Muscle layer of colon (tissue), 2 donors: ENCODE measurements around the gene LITAFD.

Experiments
- H3K27ac ChIP-seq: one replicate; pipeline ENCODE4 v1.7.0; 2013; ENCODE audit warnings: low read depth, mild to moderate bottlenecking, low read length, moderate library complexity
- H3K27me3 ChIP-seq, 2 donors: one replicate each; pipeline ENCODE4 v1.7.0; 2013; ENCODE audit warnings: low read length in 2 of 2, mild to moderate bottlenecking in 2 of 2; ENCODE audit not compliant: insufficient read depth in 2 of 2, control insufficient read depth in 1 of 2
- H3K36me3 ChIP-seq: one replicate; pipeline ENCODE4 v1.7.0; 2013; ENCODE audit warnings: mild to moderate bottlenecking, low read length; ENCODE audit not compliant: insufficient read depth
- H3K4me1 ChIP-seq: one replicate; pipeline ENCODE4 v1.7.0; 2013; ENCODE audit warnings: mild to moderate bottlenecking, low read length; ENCODE audit not compliant: insufficient read depth
- H3K4me3 ChIP-seq, 2 donors: one replicate each; pipeline ENCODE4 v1.7.0; 2013; ENCODE audit warnings: low read length in 2 of 2, low read depth in 1 of 2, mild to moderate bottlenecking in 1 of 2, moderate library complexity in 1 of 2
- H3K9ac ChIP-seq: one replicate; pipeline ENCODE4 v1.7.0; 2013; ENCODE audit warnings: low read length
- H3K9me3 ChIP-seq: one replicate; pipeline ENCODE4 v1.7.0; 2013; ENCODE audit warnings: mild to moderate bottlenecking, low read length
- donor health status: abdominal sarcoma.
- donor health status: Adenocarcinoma of cecum.

Gene LITAFD

GRCh38 chr16:8848939-8849391 lies 33.2 kb upstream of the LITAFD start:
- no peak overlapping the region for H3K27ac ChIP-seq
- peaks cover 12% of the 10 kb centered on the region for H3K36me3 ChIP-seq
- H3K4me3 ChIP-seq = no peak overlapping the region
- H3K9ac ChIP-seq = no peak overlapping the region
- H3K4me1 ChIP-seq = peaks cover 6% of the 10 kb centered on the region
- no peaks in the 10 kb centered on the region for H3K9me3 ChIP-seq
- H3K27me3 ChIP-seq = no peaks in the 10 kb centered on the region

- Histone ChIP-seq H3K36me3 (peaks cover 12% of the 10 kb centered on the region), H3K27ac (no peak overlapping the region), H3K27me3 (no peaks in the 10 kb centered on the region), H3K9me3 (no peaks in the 10 kb centered on the region), H3K4me3 (no peak overlapping the region), H3K4me1 (peaks cover 6% of the 10 kb centered on the region), H3K9ac (no peak overlapping the region)
These were observed 32.6 kb upstream of the LITAFD start for GRCh38 chr16:8849411-8850011.

- Histone ChIP-seq H3K9ac (no peak overlapping the region), H3K4me3 (no peak overlapping the region), H3K9me3 (no peaks in the 10 kb centered on the region), H3K27me3 (no peaks in the 10 kb centered on the region), H3K36me3 (peaks cover 12% of the 10 kb centered on the region), H3K4me1 (peaks cover 6% of the 10 kb centered on the region), H3K27ac (no peak overlapping the region)
These were observed 31.8 kb upstream of the LITAFD start for GRCh38 chr16:8850279-8850885.

- H3K9me3 ChIP-seq = no peaks in the 10 kb centered on the region
- peaks cover 6% of the 10 kb centered on the region for H3K4me1 ChIP-seq
- H3K36me3 ChIP-seq = peaks cover 17% of the 10 kb centered on the region
- H3K9ac ChIP-seq = no peak overlapping the region
- H3K4me3 ChIP-seq = no peak overlapping the region
- no peak overlapping the region for H3K27ac ChIP-seq
- no peaks in the 10 kb centered on the region for H3K27me3 ChIP-seq
These were observed 30.3 kb upstream of the LITAFD start for GRCh38 chr16:8851761-8852403.

GRCh38 chr16:8852534-8852933 lies 29.6 kb upstream of the LITAFD start:
- Histone ChIP-seq H3K27me3 (no peaks in the 10 kb centered on the region), H3K36me3 (peaks cover 17% of the 10 kb centered on the region), H3K9me3 (no peaks in the 10 kb centered on the region), H3K4me1 (peaks cover 6% of the 10 kb centered on the region), H3K4me3 (no peak overlapping the region), H3K27ac (no peak overlapping the region), H3K9ac (no peak overlapping the region)

- Histone ChIP-seq H3K27ac (no peak overlapping the region), H3K4me1 (peaks cover 6% of the 10 kb centered on the region), H3K9ac (no peak overlapping the region), H3K36me3 (peaks cover 15% of the 10 kb centered on the region), H3K4me3 (no peak overlapping the region), H3K27me3 (no peaks in the 10 kb centered on the region), H3K9me3 (no peaks in the 10 kb centered on the region)
These were observed 29.0 kb upstream of the LITAFD start for GRCh38 chr16:8853150-8853549.

GRCh38 chr16:8853611-8854010 lies 28.5 kb upstream of the LITAFD start:
- H3K4me1 ChIP-seq = peaks cover 6% of the 10 kb centered on the region
- H3K27me3 ChIP-seq = no peaks in the 10 kb centered on the region
- no peaks in the 10 kb centered on the region for H3K9me3 ChIP-seq
- no peak overlapping the region for H3K9ac ChIP-seq
- H3K36me3 ChIP-seq = peaks cover 13% of the 10 kb centered on the region
- no peak overlapping the region for H3K27ac ChIP-seq
- no peak overlapping the region for H3K4me3 ChIP-seq

GRCh38 chr16:8854298-8854948 lies 27.7 kb upstream of the LITAFD start:
- no peaks in the 10 kb centered on the region for H3K27me3 ChIP-seq
- H3K9me3 ChIP-seq = no peaks in the 10 kb centered on the region
- H3K9ac ChIP-seq = no peak overlapping the region
- H3K36me3 ChIP-seq = peaks cover 16% of the 10 kb centered on the region
- H3K27ac ChIP-seq = no peak overlapping the region
- H3K4me1 ChIP-seq = peaks cover 6% of the 10 kb centered on the region
- H3K4me3 ChIP-seq = no peak overlapping the region

- Histone ChIP-seq H3K4me1 (peaks cover 5% of the 10 kb centered on the region), H3K9me3 (no peaks in the 10 kb centered on the region), H3K27ac (no peak overlapping the region), H3K9ac (no peak overlapping the region), H3K27me3 (no peaks in the 10 kb centered on the region), H3K36me3 (peaks cover 12% of the 10 kb centered on the region), H3K4me3 (no peak overlapping the region)
These were observed 26.9 kb upstream of the LITAFD start for GRCh38 chr16:8855051-8855786.

- Histone ChIP-seq H3K9ac (no peak overlapping the region), H3K4me3 (no peak overlapping the region), H3K4me1 (peaks cover 8% of the 10 kb centered on the region), H3K36me3 (peaks cover 12% of the 10 kb centered on the region), H3K27me3 (no peaks in the 10 kb centered on the region), H3K27ac (no peak overlapping the region), H3K9me3 (no peaks in the 10 kb centered on the region)
These were observed 26.2 kb upstream of the LITAFD start for GRCh38 chr16:8855972-8856371.
